NT2/D1 (cell line): ENCODE results near the gene MAP1LC3B.

Experiments
- SUZ12 ChIP-seq: IDR thresholded peaks from 2 replicates; pipeline ENCODE4 v1.6.1; 2011; ENCODE audit not compliant: insufficient read length, insufficient read depth; ENCODE audit errors: extremely low read depth
- YY1 ChIP-seq: IDR thresholded peaks from 2 replicates; pipeline ENCODE4 v1.6.1; 2011; ENCODE audit not compliant: insufficient read length, insufficient read depth
- ZNF274 ChIP-seq: IDR thresholded peaks from 2 replicates; pipeline ENCODE4 v1.6.1; 2011; ENCODE audit warnings: mild to moderate bottlenecking, low read depth, low read length

GRCh38 chr16:87443964-87444363 is 51.8 kb downstream of the MAP1LC3B start:
- TF ChIP-seq YY1 (no peak), ZNF274 (no peak), SUZ12 (no peak)
